DMS 273 treated with DMSO at 0.1 percent for 48 hours (cell line): ENCODE results near the gene MAFF.
"Not testable (repeated sequence)": the region's sequence is repeated elsewhere in the genome, so short reads cannot be mapped to it uniquely, and the experiment has no call there.

ENCODE experiments used
- DNase-seq: peaks from one replicate; lab custom pipeline; 2025; lab: John Stamatoyannopoulos, UW

MAFF gene

DNA sequence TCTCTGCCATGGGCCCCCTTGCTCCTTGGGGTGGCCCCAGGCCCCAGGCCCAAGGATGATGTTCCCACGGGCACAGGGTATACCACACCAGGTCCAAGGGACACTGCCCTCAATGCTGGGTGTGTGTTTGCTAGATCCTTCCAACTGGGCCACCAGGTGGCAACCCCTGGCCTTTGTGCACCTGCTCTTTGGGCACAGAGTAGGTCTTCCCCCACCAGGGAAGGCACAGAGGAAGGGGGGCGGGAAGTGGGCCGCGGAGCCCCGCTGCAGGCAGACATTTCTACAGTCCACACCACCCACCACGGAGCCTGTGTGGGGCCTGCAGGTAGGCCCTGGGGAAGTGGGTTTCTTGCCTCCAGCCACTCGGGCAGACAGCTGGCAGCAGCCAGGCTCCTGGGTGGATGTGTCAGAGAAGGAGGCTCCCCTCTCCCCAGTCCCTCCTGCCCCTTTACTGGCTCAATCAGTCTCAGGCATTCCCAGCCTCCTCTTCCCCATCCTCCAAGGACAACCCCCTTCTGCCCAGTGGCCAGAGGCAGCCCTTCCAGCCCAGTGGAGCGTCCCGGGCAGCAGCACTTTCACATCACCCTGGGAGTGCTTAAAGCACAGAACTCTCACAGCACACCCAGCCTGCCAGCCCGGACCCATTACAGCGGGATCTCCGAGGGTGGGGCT, 21.6 kb downstream of the MAFF start:
- DNase-seq, result no peak

- no peak for DNase-seq
These were observed 25.3 kb downstream of the MAFF start for GRCh38 chr22:38226853-38227649.

DNA sequence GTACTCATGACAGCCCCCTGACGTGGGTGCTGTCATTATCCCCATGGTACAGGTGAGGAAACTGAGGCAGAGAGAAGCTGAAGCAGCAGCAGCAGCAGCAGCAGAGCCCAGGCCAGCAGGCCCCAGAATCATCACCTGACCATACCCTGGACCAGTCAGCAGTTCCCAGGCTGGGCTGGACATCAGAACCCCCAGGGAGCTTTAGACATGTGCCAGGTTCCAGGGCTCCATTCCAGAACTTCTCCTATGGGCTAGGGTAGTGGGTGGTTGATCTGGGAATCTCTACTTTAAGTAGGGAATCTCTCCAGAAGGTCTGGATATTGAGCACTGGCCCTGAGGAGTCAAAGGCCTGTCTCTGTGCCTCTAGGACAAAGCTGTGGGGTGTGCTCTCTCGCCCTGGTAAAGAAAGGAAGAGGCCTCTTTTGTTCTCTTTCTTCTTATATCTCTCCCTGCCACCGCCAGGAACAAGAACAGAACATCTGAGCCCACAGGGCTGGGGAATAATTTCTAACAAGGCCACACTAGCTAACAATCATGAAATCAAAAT, 26.6 kb downstream of the MAFF start:
- DNase-seq, result no peak

DNA sequence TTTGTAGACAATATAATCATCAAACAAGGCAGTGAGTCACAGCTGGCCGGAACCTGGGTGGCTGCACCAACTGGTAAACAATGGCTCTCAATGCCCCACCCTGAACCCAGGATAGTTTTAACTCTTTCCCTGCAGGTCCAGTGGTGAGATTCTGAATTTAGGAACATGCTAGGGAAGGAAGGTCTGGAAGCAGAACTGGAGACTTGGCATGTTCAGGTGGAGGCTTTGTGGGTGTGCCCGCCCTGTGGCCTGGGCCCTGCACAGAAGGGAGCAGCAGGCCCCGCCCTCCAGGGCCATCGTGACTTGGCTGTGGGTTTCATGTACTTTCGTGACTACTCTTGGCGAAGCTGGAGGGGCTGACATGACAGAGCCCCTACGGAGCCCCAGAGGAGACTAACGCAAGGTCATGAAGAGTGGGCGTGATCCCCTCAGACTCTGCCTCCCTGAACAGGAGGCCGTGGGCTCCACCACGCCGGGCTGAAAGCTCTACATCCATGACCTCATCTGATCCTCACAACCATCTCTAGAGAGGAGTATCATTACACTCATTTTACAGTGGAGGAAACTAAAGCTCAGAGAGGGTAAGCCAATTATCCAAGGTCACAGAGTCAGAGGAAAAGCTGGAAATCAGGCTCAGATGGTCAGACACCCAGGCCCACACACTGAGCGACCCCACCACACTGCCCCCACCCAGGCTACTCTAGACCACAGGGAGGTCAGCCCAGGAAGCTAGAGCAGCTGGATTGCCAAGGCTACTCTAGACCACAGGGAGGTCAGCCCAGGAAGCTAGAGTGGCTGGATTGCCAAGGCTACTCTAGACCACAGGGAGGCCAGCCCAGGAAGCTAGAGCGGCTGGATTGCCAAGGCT, 27.3 kb downstream of the MAFF start:
- DNase-seq, result no peak

GRCh38 chr22:38230108-38230825, 28.5 kb downstream of the MAFF start:
- DNase-seq, result no peak

DNA sequence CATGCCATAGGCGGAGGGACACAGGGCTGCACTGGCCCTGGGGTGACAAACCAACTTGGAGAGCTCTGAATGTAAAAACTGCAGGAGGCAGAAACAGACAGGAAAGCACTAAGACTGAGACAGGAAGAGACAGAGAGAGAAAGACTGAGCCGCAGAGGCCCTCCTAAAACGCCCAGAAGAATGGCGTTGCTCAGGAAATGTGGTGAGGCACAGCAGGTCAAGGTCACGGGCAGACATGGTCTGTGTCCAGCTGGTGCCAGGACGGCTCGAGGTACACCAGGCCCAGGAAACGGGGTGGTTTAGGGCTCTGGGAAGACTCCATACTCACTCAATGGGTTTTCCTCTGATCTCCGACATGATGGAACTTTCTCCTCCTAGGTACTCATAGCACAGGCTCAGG, 29.1 kb downstream of the MAFF start:
- no peak for DNase-seq

DNA sequence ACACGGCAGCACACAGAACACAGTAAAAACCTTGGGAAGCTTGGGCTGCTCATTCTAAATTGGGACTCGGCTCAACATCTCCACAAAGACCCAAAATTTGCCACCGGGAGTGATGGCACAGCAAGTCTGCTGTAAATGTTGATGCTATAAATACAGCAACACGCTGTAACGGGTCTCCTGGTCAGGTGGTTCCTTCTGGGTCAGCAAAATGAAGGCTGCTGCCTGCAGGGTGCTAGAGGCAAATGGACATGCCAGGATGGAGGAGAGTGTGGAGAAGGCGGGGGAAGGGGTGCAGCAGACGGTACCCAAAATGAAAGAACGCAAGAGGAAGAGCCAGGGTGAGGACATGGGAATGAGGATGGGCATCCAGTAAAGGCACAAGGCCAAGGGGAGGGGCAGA, 30.4 kb downstream of the MAFF start:
- no peak for DNase-seq

DNA sequence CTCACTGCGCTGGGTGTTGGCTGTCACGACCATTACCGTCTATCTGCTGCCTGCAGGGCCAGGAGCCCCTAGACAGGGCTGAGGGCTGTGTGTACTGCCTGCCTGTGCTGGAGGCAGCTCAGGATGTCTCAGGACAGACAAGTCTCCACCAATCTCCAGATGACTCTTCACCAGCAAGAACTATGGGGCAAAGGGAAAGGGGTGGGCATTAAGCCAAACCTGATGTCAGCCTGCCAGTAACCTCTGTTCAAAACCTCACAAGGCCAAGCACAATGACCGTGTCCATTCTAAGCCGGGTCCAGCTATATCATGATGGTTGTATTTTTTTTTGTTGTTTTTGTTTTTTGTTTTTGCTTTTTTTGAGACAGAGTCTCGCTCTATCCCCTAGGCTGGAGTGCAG, 31.6 kb downstream of the MAFF start:
- DNase-seq, result no peak

GRCh38 chr22:38233856-38234255, 32.1 kb downstream of the MAFF start:
- DNase-seq, result not testable (repeated sequence)

DNA sequence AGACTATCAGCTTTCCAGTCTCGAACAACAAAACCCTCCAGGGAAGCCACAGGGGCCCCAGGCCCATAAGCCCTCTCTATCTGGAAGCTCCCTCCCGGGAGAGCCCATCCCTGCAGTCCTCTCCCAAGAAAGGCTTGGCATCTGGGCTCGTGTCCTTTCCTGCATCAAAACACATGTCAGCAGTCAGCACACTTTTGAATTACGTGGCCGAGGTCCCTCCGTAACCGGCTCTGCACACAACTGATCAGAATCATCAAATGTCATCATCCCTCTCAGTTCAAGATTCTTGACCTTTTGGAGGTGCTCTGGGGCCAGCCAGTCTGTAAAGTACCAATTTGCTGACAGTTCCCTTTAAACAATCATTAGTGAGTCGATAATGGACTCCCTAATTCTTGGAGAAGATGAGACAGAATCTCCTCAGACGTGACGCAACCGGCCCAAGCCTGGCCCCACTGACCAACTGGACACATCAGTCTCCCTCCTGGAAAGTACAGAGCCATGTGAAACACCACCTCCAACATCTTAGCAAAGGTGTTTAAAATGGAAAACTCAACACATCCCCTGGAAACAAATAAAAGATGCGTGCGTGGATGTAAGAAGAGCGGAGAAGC, 33.6 kb downstream of the MAFF start:
- DNase-seq, result no peak

GRCh38 chr22:38236786-38237185, 35.0 kb downstream of the MAFF start:
- DNase-seq, result no peak

GRCh38 chr22:38238519-38239071, 36.8 kb downstream of the MAFF start:
- no peak for DNase-seq

- no peak for DNase-seq
These were observed 37.4 kb downstream of the MAFF start for GRCh38 chr22:38239101-38239761.

- DNase-seq, result no peak
These were observed 39.0 kb downstream of the MAFF start for GRCh38 chr22:38240734-38241252.

- DNase-seq, result peak; percentile 85
These were observed 41.4 kb downstream of the MAFF start for GRCh38 chr22:38243007-38243765.

DNA sequence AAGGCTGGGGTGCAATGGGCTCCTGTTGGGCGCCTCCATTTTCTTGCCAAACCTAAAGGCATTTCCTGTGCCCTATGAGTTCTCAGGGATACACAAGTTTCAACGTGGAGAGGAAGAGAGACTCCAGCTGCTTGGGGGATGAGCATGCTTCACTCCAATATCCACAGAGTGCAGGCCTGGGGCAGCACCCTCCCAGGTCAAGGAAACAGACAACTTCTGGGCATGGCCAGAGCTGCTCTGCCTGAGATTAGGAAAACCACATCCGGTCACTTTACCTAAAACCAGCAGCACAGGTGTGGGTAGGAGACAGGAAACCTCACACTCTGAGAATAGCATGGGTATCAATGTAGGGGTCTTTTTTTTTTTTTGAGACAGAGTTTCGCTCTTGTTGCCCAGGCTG, 42.3 kb downstream of the MAFF start:
- no peak for DNase-seq

DNA sequence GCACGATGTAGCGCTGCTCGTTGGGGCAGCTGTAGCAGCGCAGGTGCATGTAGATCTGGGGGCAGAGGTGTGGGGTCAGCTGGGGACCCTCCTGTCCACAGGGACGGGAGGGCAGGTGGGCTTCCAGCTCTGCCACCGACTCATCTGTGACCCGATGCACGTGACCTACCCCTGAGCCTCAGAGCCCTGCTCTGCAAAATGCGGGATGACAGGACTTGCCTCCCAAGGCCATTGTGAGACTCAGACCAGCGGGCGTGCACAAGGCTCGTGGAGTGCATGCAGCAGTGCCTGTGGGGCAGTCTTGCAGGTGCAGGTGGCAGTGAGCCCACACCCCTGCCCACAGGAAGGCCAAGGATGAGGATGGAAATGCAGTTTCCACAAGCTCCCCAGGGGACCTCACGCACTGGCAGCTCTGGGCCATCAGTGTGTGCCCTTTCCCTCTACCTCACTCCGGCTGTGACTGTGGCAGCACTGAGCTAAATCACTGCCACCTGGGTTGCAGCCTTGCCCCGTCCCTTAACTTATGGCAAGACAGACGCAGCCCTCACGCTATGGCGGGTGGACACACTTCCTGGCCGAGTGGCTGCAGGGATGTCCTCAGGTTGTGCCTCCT, 44.4 kb downstream of the MAFF start:
- no peak for DNase-seq

DNA sequence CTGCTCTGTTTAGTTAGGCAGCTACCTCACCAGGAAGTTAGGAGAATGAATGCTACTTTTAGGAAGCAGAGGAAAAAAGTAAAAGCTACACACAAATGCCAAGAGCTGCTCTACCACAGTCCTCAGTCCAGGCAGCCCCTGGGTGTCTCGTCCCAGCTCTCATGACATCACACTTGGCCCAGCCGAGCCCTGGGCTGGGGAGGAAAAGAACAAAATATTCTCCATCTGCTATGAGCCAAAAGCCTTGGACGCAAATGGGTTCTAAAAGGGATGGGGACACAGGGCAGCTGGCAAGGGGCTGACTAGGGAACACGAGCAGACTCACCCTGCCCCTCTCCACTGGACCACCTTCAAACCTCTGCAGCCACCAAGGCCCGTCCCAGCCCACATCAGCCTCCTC, 44.9 kb downstream of the MAFF start:
- DNase-seq, result no peak

GRCh38 chr22:38247713-38248112, 45.9 kb downstream of the MAFF start:
- DNase-seq, result no peak
